Panc1 (cell line): ENCODE results near the gene LIX1L. TPM values are rescaled to one million over a fixed set of nuclear protein-coding genes. Genes with fewer than 3 reads are reported as not detected.

Experiments
- ATAC-seq: fragments of 200-7000 bp; cut with Tn5 transposase; 2 replicates; pipeline ENCODE4 v1.9.1; 2020; ENCODE audit warnings: mild to moderate bottlenecking, moderate library complexity
- BruUV-seq: library from RNA; stranded (reverse); fragments of 400-500 nt; replicated peaks from 2 replicates; lab custom pipeline; 2021; lab: Mats Ljungman, UMichigan
- CTCF ChIA-PET: fragments of 300-600 bp; sonication (Branson Sonifier 250); formaldehyde crosslinking; loops from one replicate; lab custom pipeline; 2022; ENCODE audit warnings: antibody characterized with exemption; lab: Charles Lee
- POLR2A ChIA-PET: fragments of 300-600 bp; sonication (Branson Sonifier 250); formaldehyde crosslinking; loops from one replicate; lab custom pipeline; 2022; ENCODE audit warnings: antibody characterized with exemption; lab: Charles Lee
- DNase-seq: peaks from one replicate; pipeline ENCODE4 v3.0.0-alpha.2; 2010; ENCODE audit warnings: low read depth, low spot score
- H3K27ac ChIP-seq: 2 replicates; pipeline ENCODE4 v1.5.1; 2011; ENCODE audit warnings: mild to moderate bottlenecking, low read length, inconsistent platforms
- H3K27me3 ChIP-seq: fragments of 200-500 bp; sonication (Bioruptor generic); 2 replicates; pipeline ENCODE4 v1.6.0; 2014; ENCODE audit warnings: low read length, inconsistent platforms; ENCODE audit not compliant: control insufficient read depth, insufficient read depth
- H3K36me3 ChIP-seq: fragments of 200-500 bp; sonication (Bioruptor generic); 2 replicates; pipeline ENCODE4 v1.5.1; 2014; ENCODE audit warnings: inconsistent platforms, mild to moderate bottlenecking, low read length, moderate library complexity; ENCODE audit not compliant: control insufficient read depth, insufficient read depth
- H3K4me1 ChIP-seq: 2 replicates; pipeline ENCODE4 v1.5.1; 2011; ENCODE audit warnings: inconsistent platforms, mild to moderate bottlenecking, low read length, moderate library complexity; ENCODE audit not compliant: control insufficient read depth, insufficient read depth
- H3K4me3 ChIP-seq, 2 experiments: 2 replicates each; pipeline ENCODE4 v1.5.1; 2011 to 2012; ENCODE audit warnings: low read depth in 2 of 2, low read length in 2 of 2, mild to moderate bottlenecking in 2 of 2, inconsistent platforms in 1 of 2, moderate library complexity in 1 of 2
- H3K9me3 ChIP-seq: fragments of 200-500 bp; sonication (Bioruptor generic); 2 replicates; pipeline ENCODE4 v1.5.1; 2014; ENCODE audit warnings: low read depth, mild to moderate bottlenecking, inconsistent platforms, low read length, moderate library complexity; ENCODE audit not compliant: control insufficient read depth, insufficient read depth
- CTCF ChIP-seq: fragments of 450-650 bp; IDR thresholded peaks from 2 replicates; pipeline ENCODE4 v1.5.1; 2017; ENCODE audit warnings: mild to moderate bottlenecking
- POLR2AphosphoS5 ChIP-seq: IDR thresholded peaks from 2 replicates; pipeline ENCODE4 v1.6.1; 2012; ENCODE audit warnings: mild to moderate bottlenecking, low read depth, low read length, moderate library complexity
- REST ChIP-seq, 2 experiments: IDR thresholded peaks; 2 replicates each; pipeline ENCODE4 v1.6.1; 2011 to 2012; ENCODE audit warnings: low read depth in 2 of 2, control low read depth in 1 of 2, low read length in 1 of 2, mild to moderate bottlenecking in 1 of 2, moderate library complexity in 1 of 2; ENCODE audit not compliant: insufficient read depth in 1 of 2
- SIN3A ChIP-seq: IDR thresholded peaks from 2 replicates; pipeline ENCODE4 v1.6.1; 2012; ENCODE audit warnings: low read depth, mild to moderate bottlenecking, low read length, moderate library complexity, borderline replicate concordance; ENCODE audit not compliant: insufficient read depth
- TCF7L2 ChIP-seq: IDR thresholded peaks from 2 replicates; pipeline ENCODE4 v1.6.1; 2011; ENCODE audit warnings: mild to moderate bottlenecking, low read depth, low read length, inconsistent platforms
- in situ Hi-C: cut with HindIII; loops from 2 replicates; pipeline ENCODE4 v1.10.0; 2016; ENCODE audit warnings: low sequenced_read_pairs, low pct_unique_long_range_greater_than_20kb
- intact Hi-C: fragments of 100-400 bp; cut with micrococcal nuclease; formaldehyde crosslinking; loops from one replicate; pipeline ENCODE4 v1.10.0; 2022; ENCODE audit not compliant: unreplicated experiment
- total RNA-seq: library from RNA; stranded (reverse); gene quantifications from one replicate; pipeline ENCODE4 v1.2.1, GENCODE V29; 2021; ENCODE audit not compliant: unreplicated experiment

LIX1L gene
- total RNA-seq, 1 experiment from 2014 or later: 23.3 TPM

GRCh38 chr1:145985502-145986439 lies 28.0 kb upstream of the LIX1L start:
- in situ Hi-C loops: no loop called here
- Histone ChIP-seq H3K27me3 (no peaks in the 10 kb centered on the region), H3K9me3 (no peaks in the 10 kb centered on the region), H3K4me1 (no peaks in the 10 kb centered on the region), H3K4me3 (no peak overlapping the region), H3K36me3 (no peaks in the 10 kb centered on the region), H3K27ac (no peak overlapping the region; the same call in 1 of the 2 replicates)
- intact Hi-C loops: no loop called here
- BruUV-seq: no TSS peak
- POLR2A ChIA-PET: interaction anchor here (0.6 to 0.7 kb wide), 2 partner anchors 41 to 59 kb away, joined by 3 to 7 read pairs; no protein-coding TSS in a partner anchor
- DNase-seq (no peak), ATAC-seq (no peak)
- TF ChIP-seq POLR2AphosphoS5 (no peak), REST (IDR thresholded peaks at IDR 0.05; ENCODE audit: insufficient read depth in 1 of 2, low read depth in 2 of 2, low read length in 1 of 2) (no peak), CTCF (no peak), SIN3A (no peak), TCF7L2 (no peak)
- CTCF ChIA-PET: no interaction called here

DNA sequence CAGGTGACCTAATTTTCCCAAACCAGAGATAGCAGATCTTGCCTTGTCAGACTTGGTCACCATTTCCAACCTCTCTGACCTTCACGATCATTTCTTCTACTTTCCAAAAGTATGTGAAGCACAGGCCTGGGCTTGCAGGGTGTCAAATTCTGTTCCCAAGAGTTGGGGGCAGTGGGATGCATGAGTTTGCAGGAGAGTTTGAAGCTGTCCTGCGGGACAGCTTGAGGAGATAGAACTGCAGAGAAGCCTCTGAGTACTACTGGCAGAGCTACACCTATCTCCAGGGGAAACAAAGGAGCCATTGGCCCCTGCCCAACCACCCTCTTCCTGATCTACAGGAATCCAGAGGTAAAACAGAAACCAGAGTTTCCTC lies 27.3 kb upstream of the LIX1L start:
- ChIA-PET POLR2A (no interaction called here), CTCF (no interaction called here)
- no peak for DNase-seq
- intact Hi-C loops (no loop called here), in situ Hi-C loops (no loop called here)
- Histone ChIP-seq H3K36me3 (no peaks in the 10 kb centered on the region), H3K4me3 (no peak overlapping the region), H3K27ac (no peak overlapping the region; the same call in 1 of the 2 replicates), H3K27me3 (no peaks in the 10 kb centered on the region), H3K9me3 (no peaks in the 10 kb centered on the region), H3K4me1 (no peaks in the 10 kb centered on the region)
- BruUV-seq: no TSS peak
- TF ChIP-seq SIN3A: no peak
- no peak for TF ChIP-seq TCF7L2
- TF ChIP-seq CTCF: no peak
- no peak for TF ChIP-seq POLR2AphosphoS5
- TF ChIP-seq REST (IDR thresholded peaks at IDR 0.05; ENCODE audit: insufficient read depth in 1 of 2, low read depth in 2 of 2, low read length in 1 of 2): no peak
- ATAC-seq: no peak
